ENCODE results near the gene TRIM10. TPM values are rescaled to one million over a fixed set of nuclear protein-coding genes. Genes with fewer than 3 reads are reported as not detected.
"Not testable (repeated sequence)": the region's sequence is repeated elsewhere in the genome, so short reads cannot be mapped to it uniquely, and the experiment has no call there.

TRIM10 gene
- total RNA-seq, 1 experiment from 2014 or later = not detected

GRCh38 chr6:30131947-30132497 lies 29.0 kb downstream of the TRIM10 start:
- H3K27me3 ChIP-seq (ENCODE audit: control insufficient read depth, insufficient read depth, low read length) = peaks cover 49% of the 10 kb centered on the region
- no peaks in the 10 kb centered on the region for H3K36me3 ChIP-seq (replicated peaks; ENCODE audit: control insufficient read depth, insufficient read depth, low read length)
- no peak overlapping the region for H3K4me3 ChIP-seq (ENCODE audit: insufficient read depth, low read depth, low read length)
- DNase-seq = no peak

- H3K4me3 ChIP-seq (ENCODE audit: insufficient read depth, low read depth, low read length) = no peak overlapping the region
- peak; percentile 85 for DNase-seq
- H3K36me3 ChIP-seq (replicated peaks; ENCODE audit: control insufficient read depth, insufficient read depth, low read length) = no peaks in the 10 kb centered on the region
- H3K27me3 ChIP-seq (ENCODE audit: control insufficient read depth, insufficient read depth, low read length) = peaks cover 56% of the 10 kb centered on the region
These were observed 29.8 kb downstream of the TRIM10 start for GRCh38 chr6:30130887-30131862.

- Histone ChIP-seq H3K36me3 (replicated peaks; ENCODE audit: control insufficient read depth, insufficient read depth, low read length) (no peaks in the 10 kb centered on the region), H3K27me3 (ENCODE audit: control insufficient read depth, insufficient read depth, low read length) (peaks cover 63% of the 10 kb centered on the region), H3K4me3 (ENCODE audit: insufficient read depth, low read depth, low read length) (no peak overlapping the region)
- no peak for DNase-seq
These were observed 30.8 kb downstream of the TRIM10 start for GRCh38 chr6:30130179-30130679.

- H3K27me3 ChIP-seq (ENCODE audit: control insufficient read depth, insufficient read depth, low read length) = peaks cover 64% of the 10 kb centered on the region
- no peak for DNase-seq
- no peak overlapping the region for H3K4me3 ChIP-seq (ENCODE audit: insufficient read depth, low read depth, low read length)
These were observed 31.5 kb downstream of the TRIM10 start for GRCh38 chr6:30129265-30130178.

GRCh38 chr6:30127238-30128093 lies 33.5 kb downstream of the TRIM10 start:
- no peaks in the 10 kb centered on the region for H3K36me3 ChIP-seq (replicated peaks; ENCODE audit: control insufficient read depth, insufficient read depth, low read length)
- DNase-seq = peak; percentile 73
- H3K4me3 ChIP-seq (ENCODE audit: insufficient read depth, low read depth, low read length) = peak overlapping the region; percentile 32
- peaks cover 64% of the 10 kb centered on the region for H3K27me3 ChIP-seq (ENCODE audit: control insufficient read depth, insufficient read depth, low read length)

More at GRCh38 chr6:30129265-30130178, 31.5 kb downstream of the TRIM10 start:
- no peaks in the 10 kb centered on the region for H3K36me3 ChIP-seq (replicated peaks; ENCODE audit: control insufficient read depth, insufficient read depth, low read length)

GRCh38 chr6:30122515-30122914 lies 38.5 kb downstream of the TRIM10 start:
- H3K36me3 ChIP-seq (replicated peaks; ENCODE audit: control insufficient read depth, insufficient read depth, low read length) = no peaks in the 10 kb centered on the region
- H3K27me3 ChIP-seq (ENCODE audit: control insufficient read depth, insufficient read depth, low read length) = peaks cover 21% of the 10 kb centered on the region
- H3K4me3 ChIP-seq (ENCODE audit: insufficient read depth, low read depth, low read length) = no peak overlapping the region
- no peak for DNase-seq

- Histone ChIP-seq H3K4me3 (ENCODE audit: insufficient read depth, low read depth, low read length) (no peak overlapping the region), H3K36me3 (replicated peaks; ENCODE audit: control insufficient read depth, insufficient read depth, low read length) (no peaks in the 10 kb centered on the region), H3K27me3 (ENCODE audit: control insufficient read depth, insufficient read depth, low read length) (peaks cover 13% of the 10 kb centered on the region)
- no peak for DNase-seq
These were observed 39.3 kb downstream of the TRIM10 start for GRCh38 chr6:30121446-30122366.

- DNase-seq; H3K27me3 ChIP-seq (ENCODE audit: control insufficient read depth, insufficient read depth, low read length); H3K4me3 ChIP-seq (ENCODE audit: insufficient read depth, low read depth, low read length); H3K36me3 ChIP-seq (replicated peaks; ENCODE audit: control insufficient read depth, insufficient read depth, low read length): not testable (repeated sequence)
These were observed 42.3 kb downstream of the TRIM10 start for GRCh38 chr6:30118691-30119090.

GRCh38 chr6:30116724-30117123 lies 44.3 kb downstream of the TRIM10 start:
- Histone ChIP-seq H3K27me3 (ENCODE audit: control insufficient read depth, insufficient read depth, low read length) (peaks cover 18% of the 10 kb centered on the region), H3K4me3 (ENCODE audit: insufficient read depth, low read depth, low read length) (no peak overlapping the region), H3K36me3 (replicated peaks; ENCODE audit: control insufficient read depth, insufficient read depth, low read length) (no peaks in the 10 kb centered on the region)
- DNase-seq = no peak

- Histone ChIP-seq H3K27me3 (ENCODE audit: control insufficient read depth, insufficient read depth, low read length) (peaks cover 22% of the 10 kb centered on the region), H3K4me3 (ENCODE audit: insufficient read depth, low read depth, low read length) (no peak overlapping the region), H3K36me3 (replicated peaks; ENCODE audit: control insufficient read depth, insufficient read depth, low read length) (no peaks in the 10 kb centered on the region)
- no peak for DNase-seq
These were observed 47.2 kb downstream of the TRIM10 start for GRCh38 chr6:30113841-30114240.

- H3K36me3 ChIP-seq (replicated peaks; ENCODE audit: control insufficient read depth, insufficient read depth, low read length) = no peaks in the 10 kb centered on the region
- peaks cover 26% of the 10 kb centered on the region for H3K27me3 ChIP-seq (ENCODE audit: control insufficient read depth, insufficient read depth, low read length)
- no peak within 1 kb of the TSS for H3K4me3 ChIP-seq (ENCODE audit: insufficient read depth, low read depth, low read length)
- DNase-seq = no peak
These were observed 47.8 kb downstream of the TRIM10 start, which contains the start of gene TRIM31 for GRCh38 chr6:30113003-30113759. Gene TRIM31, minus strand, starts transcription at chr6:30113090. Its CDS starts 285 bp downstream, at chr6:30112805.

- Histone ChIP-seq H3K36me3 (replicated peaks; ENCODE audit: control insufficient read depth, insufficient read depth, low read length) (no peaks in the 10 kb centered on the region), H3K27me3 (ENCODE audit: control insufficient read depth, insufficient read depth, low read length) (peaks cover 26% of the 10 kb centered on the region), H3K4me3 (ENCODE audit: insufficient read depth, low read depth, low read length) (no peak overlapping the region)
- DNase-seq = no peak
These were observed 48.5 kb downstream of the TRIM10 start for GRCh38 chr6:30112402-30112994.

All from H7 (cell line).